HEK293 (cell line): Measurements from ENCODE around the gene PARK7.

ENCODE experiments used
- CTCF ChIP-seq: fragments of 450-650 bp; formaldehyde crosslinking; IDR thresholded peaks from 2 replicates; pipeline ENCODE4 v1.5.1; 2016; ENCODE audit warnings: missing biosample characterization, missing genetic modification characterization
- REPIN1 ChIP-seq: fragments of 450-650 bp; formaldehyde crosslinking; IDR thresholded peaks from 2 replicates; pipeline ENCODE4 v1.5.1; 2017; ENCODE audit warnings: missing biosample characterization, missing genetic modification characterization, low read depth
- REST ChIP-seq: fragments of 450-650 bp; formaldehyde crosslinking; IDR thresholded peaks from 2 replicates; pipeline ENCODE4 v1.5.1; 2016; ENCODE audit warnings: missing biosample characterization, missing genetic modification characterization
- TCF7L2 ChIP-seq: IDR thresholded peaks from 2 replicates; pipeline ENCODE4 v1.6.1; 2011; ENCODE audit warnings: low read depth, mild to moderate bottlenecking, inconsistent platforms, low read length, moderate library complexity, borderline replicate concordance
- ZBTB26 ChIP-seq: fragments of 450-650 bp; formaldehyde crosslinking; optimal IDR thresholded peaks from 2 replicates; pipeline ENCODE3; 2016; ENCODE audit warnings: missing biosample characterization, mild to moderate bottlenecking, missing genetic modification characterization
- ZNF138 ChIP-seq: fragments of 450-650 bp; formaldehyde crosslinking; IDR thresholded peaks from 2 replicates; pipeline ENCODE4 v1.5.1; 2016; ENCODE audit warnings: missing biosample characterization, missing genetic modification characterization, borderline replicate concordance
- ZNF645 ChIP-seq: fragments of 450-650 bp; formaldehyde crosslinking; IDR thresholded peaks from 2 replicates; pipeline ENCODE4; 2016; ENCODE audit warnings: missing biosample characterization, missing genetic modification characterization
- ZNF660 ChIP-seq: fragments of 450-650 bp; IDR thresholded peaks from 2 replicates; pipeline ENCODE4 v1.5.1; 2018; ENCODE audit warnings: missing biosample characterization, mild to moderate bottlenecking, missing genetic modification characterization

GRCh38 chr1:7961216-7962013 lies at the start of gene PARK7:
- TF ChIP-seq CTCF (tag by site-specific recombination) (peak; percentile 87), ZNF660 (peak; percentile 83), ZNF645 (tag by site-specific recombination) (no peak), REST (tag by site-specific recombination) (peak; percentile 28; the same call in 1 of the 2 replicates), TCF7L2 (no peak; the same call in 1 of the 2 replicates), REPIN1 (tag by site-specific recombination) (no peak), ZNF138 (tag by site-specific recombination) (no peak), ZBTB26 (peak; percentile 91)
